MM.1S (cell line): ENCODE data around the gene NUB1.

Source experiments
- EZH2 ChIP-seq: fragments of 300-600 bp; sonication (generic); optimal IDR thresholded peaks from 2 replicates; pipeline ENCODE3; 2017; ENCODE audit warnings: low read depth, mild to moderate bottlenecking, antibody characterized with exemption, low read length, mixed read lengths
- EZH2phosphoT487 ChIP-seq: fragments of 300-600 bp; sonication (generic); IDR thresholded peaks from 2 replicates; pipeline ENCODE4 v1.6.1; 2018; ENCODE audit warnings: antibody characterized with exemption, low read length
- TF ChIP-seq, protein P1 (sequence below): fragments of 300-600 bp; sonication (generic); IDR thresholded peaks from 2 replicates; pipeline ENCODE4 v1.5.1; 2016; ENCODE audit warnings: antibody characterized with exemption, low read length, mixed read lengths

DNA sequence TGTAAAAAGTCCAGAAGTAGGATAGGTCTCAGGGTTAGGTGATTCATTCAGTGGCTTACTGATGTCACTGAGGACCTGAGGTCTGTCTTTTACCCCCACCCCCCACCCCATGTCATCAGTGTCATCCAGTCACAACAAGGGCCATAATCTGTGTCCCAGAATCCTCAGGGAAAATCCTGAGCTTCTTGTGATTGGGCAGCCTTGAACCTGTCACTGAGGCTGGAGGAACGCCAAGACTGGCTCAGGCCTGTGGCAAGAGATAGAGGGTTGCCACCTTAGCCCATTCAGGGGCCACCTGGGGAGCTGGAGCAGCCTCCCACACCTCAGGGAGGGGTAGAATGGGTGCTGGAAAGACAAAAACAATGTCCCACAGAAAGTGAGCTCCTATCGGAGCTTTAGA is 29.7 kb downstream of the NUB1 start:
- TF ChIP-seq, protein P1, sequence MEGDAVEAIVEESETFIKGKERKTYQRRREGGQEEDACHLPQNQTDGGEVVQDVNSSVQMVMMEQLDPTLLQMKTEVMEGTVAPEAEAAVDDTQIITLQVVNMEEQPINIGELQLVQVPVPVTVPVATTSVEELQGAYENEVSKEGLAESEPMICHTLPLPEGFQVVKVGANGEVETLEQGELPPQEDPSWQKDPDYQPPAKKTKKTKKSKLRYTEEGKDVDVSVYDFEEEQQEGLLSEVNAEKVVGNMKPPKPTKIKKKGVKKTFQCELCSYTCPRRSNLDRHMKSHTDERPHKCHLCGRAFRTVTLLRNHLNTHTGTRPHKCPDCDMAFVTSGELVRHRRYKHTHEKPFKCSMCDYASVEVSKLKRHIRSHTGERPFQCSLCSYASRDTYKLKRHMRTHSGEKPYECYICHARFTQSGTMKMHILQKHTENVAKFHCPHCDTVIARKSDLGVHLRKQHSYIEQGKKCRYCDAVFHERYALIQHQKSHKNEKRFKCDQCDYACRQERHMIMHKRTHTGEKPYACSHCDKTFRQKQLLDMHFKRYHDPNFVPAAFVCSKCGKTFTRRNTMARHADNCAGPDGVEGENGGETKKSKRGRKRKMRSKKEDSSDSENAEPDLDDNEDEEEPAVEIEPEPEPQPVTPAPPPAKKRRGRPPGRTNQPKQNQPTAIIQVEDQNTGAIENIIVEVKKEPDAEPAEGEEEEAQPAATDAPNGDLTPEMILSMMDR: no peak
- no peak for TF ChIP-seq EZH2
- no peak for TF ChIP-seq EZH2phosphoT487
